Testis (tissue), 3 donors: ENCODE data around the gene PNPO. TPM values are rescaled to one million over a fixed set of nuclear protein-coding genes. Genes with fewer than 3 reads are reported as not detected.
A peak's percentile ranks its signal among the peaks of the same experiment; 100 is the strongest.

Source experiments
- DNase-seq: peaks from one replicate; pipeline ENCODE4 v3.0.0-alpha.2; 2019
- H3K27ac ChIP-seq, 2 donors: fragments of 200-600 bp; sonication (generic); one replicate each; pipeline ENCODE4 v1.5.1; 2019
- H3K27me3 ChIP-seq: fragments of 200-600 bp; sonication (generic); one replicate; pipeline ENCODE4 v1.5.1; 2019
- H3K36me3 ChIP-seq: fragments of 200-600 bp; sonication (generic); one replicate; pipeline ENCODE4 v1.5.1; 2017; ENCODE audit warnings: low read depth; ENCODE audit errors: missing control alignments
- H3K4me1 ChIP-seq: fragments of 200-600 bp; sonication (generic); one replicate; pipeline ENCODE4 v1.5.1; 2019
- H3K4me3 ChIP-seq, 2 donors: fragments of 200-600 bp; sonication (generic); one replicate each; pipeline ENCODE4 v1.5.1; 2017 to 2019
- H3K9me3 ChIP-seq: fragments of 200-600 bp; sonication (generic); one replicate; pipeline ENCODE4 v1.5.1; 2017
- CTCF ChIP-seq, 3 experiments: fragments of 450-650 bp in 2 of 3; fragments of 200-600 bp in 1 of 3; sonication (generic) in 1 of 3; IDR thresholded peaks; one replicate each; pipeline ENCODE4 v1.5.1; 2016 to 2019; ENCODE audit warnings: antibody characterized with exemption in 3 of 3, mild to moderate bottlenecking in 2 of 3, moderate library complexity in 1 of 3
- POLR2A ChIP-seq: fragments of 450-650 bp; IDR thresholded peaks from one replicate; pipeline ENCODE4 v1.6.1; 2017; ENCODE audit warnings: antibody characterized with exemption, mild to moderate bottlenecking, moderate library complexity
- WGBS, 2 donors: methylation state at CpG; one replicate each; pipeline ENCODE4 v1.1.5; 2018; 5-methylcytosine and 5-hydroxymethylcytosine counted together
- intact Hi-C: fragments of 100-400 bp; cut with DNase I; formaldehyde crosslinking; loops from one replicate; pipeline ENCODE4 v1.15.1; 2023; ENCODE audit warnings: low total_unique reads
- polyA plus RNA-seq: library from polyadenylated mRNA; stranded (reverse); fragments of 350-450 nt; fragmentation: Illumina TruSeq; extraction: RNeasy Lipid Tissue Mini Kit (QIAGEN cat#74804); gene quantifications from one replicate; pipeline ENCODE4 v1.2.3, GENCODE V29; 2014; ENCODE audit warnings: low read depth, low replicate concordance; ENCODE audit not compliant: insufficient read depth
- total RNA-seq, 2 donors: library from RNA; depleted of rRNA; stranded (reverse); fragments of >200 nt; gene quantifications; one replicate each; pipeline ENCODE4 v1.2.3, GENCODE V29; 2016

PNPO gene
- total and polyA plus RNA-seq, 3 donors from 2014 or later, result 21.3 to 41.7 (median 37.5) TPM

GRCh38 chr17:47913050-47913449, 28.3 kb upstream of the PNPO start:
- Histone ChIP-seq H3K9me3 (no peaks in the 10 kb centered on the region), H3K36me3 (no peaks in the 10 kb centered on the region), H3K4me3 (no peak overlapping the region), H3K27ac (no peak overlapping the region), H3K27me3 (no peaks in the 10 kb centered on the region), H3K4me1 (peaks cover 10% of the 10 kb centered on the region)
- intact Hi-C loops, result no loop called here
- WGBS, 2 donors, result 89 to 94% methylated on average over 2 of the region's 2 CpGs
- no peak for DNase-seq
- TF ChIP-seq POLR2A (no peak), CTCF (IDR thresholded peaks at IDR 0.05) (no peak)

GRCh38 chr17:47914306-47914948, 26.9 kb upstream of the PNPO start:
- no peak for DNase-seq
- WGBS, 2 donors, result 46 to 66% methylated on average over 3 to 4 of the region's 4 CpGs
- Histone ChIP-seq H3K27ac (no peak overlapping the region), H3K36me3 (no peaks in the 10 kb centered on the region), H3K27me3 (no peaks in the 10 kb centered on the region), H3K9me3 (no peaks in the 10 kb centered on the region), H3K4me1 (peaks cover 10% of the 10 kb centered on the region), H3K4me3 (no peak overlapping the region)
- TF ChIP-seq POLR2A (no peak), CTCF (IDR thresholded peaks at IDR 0.05) (no peak)
- intact Hi-C loops, result no loop called here

- TF ChIP-seq CTCF (IDR thresholded peaks at IDR 0.05), result no peak
- no peak for TF ChIP-seq POLR2A
- Histone ChIP-seq H3K4me3 (no peak overlapping the region), H3K27ac (peak overlapping the region; percentile 39 to 74), H3K4me1 (peaks cover 10% of the 10 kb centered on the region), H3K27me3 (no peaks in the 10 kb centered on the region), H3K36me3 (no peaks in the 10 kb centered on the region), H3K9me3 (no peaks in the 10 kb centered on the region)
- 52 to 63% methylated on average over 12 of the region's 12 CpGs for WGBS, 2 donors
- peak; percentile 45 for DNase-seq
- intact Hi-C loops, result no loop called here
Observed at GRCh38 chr17:47915776-47916398, 25.5 kb upstream of the PNPO start.

- H3K27me3 ChIP-seq, result no peaks in the 10 kb centered on the region
- 89 to 90% methylated on average over 18 to 19 of the region's 19 CpGs for WGBS, 2 donors
- H3K4me3 ChIP-seq, result no peak overlapping the region
- TF ChIP-seq POLR2A (no peak), CTCF (IDR thresholded peaks at IDR 0.05) (no peak)
- H3K4me1 ChIP-seq, result peaks cover 10% of the 10 kb centered on the region
- peak overlapping the region in 1 of 2 donors; percentile 74 for H3K27ac ChIP-seq
- intact Hi-C loops, result no loop called here
- no peaks in the 10 kb centered on the region for H3K9me3 ChIP-seq
- DNase-seq, result no peak
- H3K36me3 ChIP-seq, result no peaks in the 10 kb centered on the region
Observed at GRCh38 chr17:47916489-47917208, 24.7 kb upstream of the PNPO start.
